GM12878 (cell line): ENCODE data around the gene MYBBP1A.
"Not testable (repeated sequence)": the region's sequence is repeated elsewhere in the genome, so short reads cannot be mapped to it uniquely, and the experiment has no call there.

Source experiments
- BCL3 ChIP-seq: IDR thresholded peaks from 2 replicates; pipeline ENCODE4 v1.6.1; 2011; ENCODE audit warnings: borderline replicate concordance, low read depth, mild to moderate bottlenecking, moderate library complexity, low read length; ENCODE audit not compliant: insufficient read depth, poor library complexity, severe bottlenecking
- BRCA1 ChIP-seq: IDR thresholded peaks from 2 replicates; pipeline ENCODE4 v1.6.1; 2011; ENCODE audit warnings: low read depth, low read length, improper control_type of control experiment
- CTCF ChIP-seq, 3 experiments: IDR thresholded peaks in 2 of 3; conservative IDR thresholded peaks in 1 of 3; 2 replicates each; pipeline ENCODE4 v1.5.1; 2011; ENCODE audit warnings: low read depth in 3 of 3, low read length in 3 of 3, mild to moderate bottlenecking in 3 of 3, control low read depth in 2 of 3, moderate library complexity in 2 of 3, inconsistent platforms in 1 of 3, mixed read lengths in 1 of 3; ENCODE audit not compliant: control insufficient read depth in 2 of 3, insufficient read depth in 1 of 3; ENCODE audit errors: extremely low read depth in 1 of 3
- ETV6 ChIP-seq, 2 experiments: fragments of 450-650 bp in 1 of 2; IDR thresholded peaks in 1 of 2; conservative IDR thresholded peaks in 1 of 2; 2 replicates each; pipeline ENCODE4 v1.6.1; 2014; ENCODE audit warnings: antibody characterized with exemption in 1 of 2, borderline replicate concordance in 1 of 2, low read depth in 1 of 2, mild to moderate bottlenecking in 1 of 2, moderate library complexity in 1 of 2
- NR2F1 ChIP-seq: fragments of 450-650 bp; conservative IDR thresholded peaks from 2 replicates; pipeline ENCODE4 v1.6.1; 2017; ENCODE audit warnings: mild to moderate bottlenecking
- SUZ12 ChIP-seq: fragments of 200-600 bp; sonication (generic); IDR thresholded peaks from one replicate; pipeline ENCODE4 v1.6.1; 2018; ENCODE audit warnings: antibody characterized with exemption, mild to moderate bottlenecking; ENCODE audit not compliant: unreplicated experiment
- ZNF687 ChIP-seq: fragments of 450-650 bp; IDR thresholded peaks from 2 replicates; pipeline ENCODE4 v1.6.1; 2017; ENCODE audit warnings: mild to moderate bottlenecking, moderate library complexity

- TF ChIP-seq ZNF687; BCL3; ETV6 (conservative IDR thresholded peaks at IDR 0.05 in 1 of 2, IDR thresholded peaks at IDR 0.05 in 1 of 2; ENCODE audit: borderline replicate concordance in 1 of 2, low read depth in 1 of 2); CTCF (IDR thresholded peaks at IDR 0.05 in 2 of 3, conservative IDR thresholded peaks at IDR 0.05 in 1 of 3; ENCODE audit: control insufficient read depth in 2 of 3, extremely low read depth in 1 of 3, insufficient read depth in 1 of 3, low read depth in 3 of 3, low read length in 3 of 3); BRCA1; NR2F1; SUZ12: not testable (repeated sequence)
Observed at GRCh38 chr17:4590042-4590441, 34.9 kb upstream of the MYBBP1A start.
